ENCODE measurements around the gene CTNND2.

Gene CTNND2

GRCh38 chr5:11304641-11305040, 599.6 kb downstream of the CTNND2 start (continued):
- TF ChIP-seq ZNF148 (tag by site-specific recombination; IDR thresholded peaks at IDR 0.05; ENCODE audit: borderline replicate concordance), result no peak
- no peak for TF ChIP-seq ZNF639 (tag by site-specific recombination; IDR thresholded peaks at IDR 0.05)
- TF ChIP-seq, protein P1, sequence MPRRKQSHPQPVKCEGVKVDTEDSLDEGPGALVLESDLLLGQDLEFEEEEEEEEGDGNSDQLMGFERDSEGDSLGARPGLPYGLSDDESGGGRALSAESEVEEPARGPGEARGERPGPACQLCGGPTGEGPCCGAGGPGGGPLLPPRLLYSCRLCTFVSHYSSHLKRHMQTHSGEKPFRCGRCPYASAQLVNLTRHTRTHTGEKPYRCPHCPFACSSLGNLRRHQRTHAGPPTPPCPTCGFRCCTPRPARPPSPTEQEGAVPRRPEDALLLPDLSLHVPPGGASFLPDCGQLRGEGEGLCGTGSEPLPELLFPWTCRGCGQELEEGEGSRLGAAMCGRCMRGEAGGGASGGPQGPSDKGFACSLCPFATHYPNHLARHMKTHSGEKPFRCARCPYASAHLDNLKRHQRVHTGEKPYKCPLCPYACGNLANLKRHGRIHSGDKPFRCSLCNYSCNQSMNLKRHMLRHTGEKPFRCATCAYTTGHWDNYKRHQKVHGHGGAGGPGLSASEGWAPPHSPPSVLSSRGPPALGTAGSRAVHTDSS (tag by site-specific recombination; IDR thresholded peaks at IDR 0.05), result no peak
- TF ChIP-seq ZNF423 (tag by site-specific recombination; IDR thresholded peaks at IDR 0.05), result no peak
- TF ChIP-seq ZNF350 (tag by site-specific recombination; IDR thresholded peaks at IDR 0.05), result no peak
- TF ChIP-seq GLIS1 (tag by site-specific recombination; IDR thresholded peaks at IDR 0.05), result no peak
- TF ChIP-seq ZNF585B (tag by site-specific recombination; IDR thresholded peaks at IDR 0.05), result no peak
- no peak for TF ChIP-seq BCL11A (tag by site-specific recombination; IDR thresholded peaks at IDR 0.05; ENCODE audit: low read depth)

- ChIA-PET POLR2A (no interaction called here), CTCF (no interaction called here)
- Histone ChIP-seq H3K27ac (ENCODE audit: extremely low read depth, low read depth, low read length) (no peak overlapping the region), H3K9me3 (ENCODE audit: control insufficient read depth, insufficient read depth, low read depth, low read length) (no peaks in the 10 kb centered on the region), H3K36me3 (ENCODE audit: control insufficient read depth in 2 of 2, insufficient read depth in 1 of 2, low read length in 2 of 2) (no peaks in the 10 kb centered on the region), H3K4me3 (ENCODE audit: low read depth, low read length) (no peak overlapping the region), H3K4me1 (ENCODE audit: control insufficient read depth, insufficient read depth, low read length) (no peaks in the 10 kb centered on the region)
- TF ChIP-seq GLI2 (tag by site-specific recombination; IDR thresholded peaks at IDR 0.05; ENCODE audit: borderline replicate concordance, low read depth) (no peak), ZNF274 (IDR thresholded peaks at IDR 0.05; ENCODE audit: low read length) (no peak), ZNF274 (tag by site-specific recombination; IDR thresholded peaks at IDR 0.05; ENCODE audit: borderline replicate concordance) (no peak), ZNF416 (tag by site-specific recombination; IDR thresholded peaks at IDR 0.05) (no peak), ZBTB48 (tag by site-specific recombination; IDR thresholded peaks at IDR 0.05) (no peak), INSM2 (tag by site-specific recombination; IDR thresholded peaks at IDR 0.05) (no peak), REPIN1 (tag by site-specific recombination; IDR thresholded peaks at IDR 0.05; ENCODE audit: low read depth) (no peak), ZNF302 (tag by site-specific recombination; IDR thresholded peaks at IDR 0.05; ENCODE audit: low read depth) (no peak), ZBTB20 (tag by site-specific recombination; IDR thresholded peaks at IDR 0.05) (no peak), ZNF473 (tag by site-specific recombination; IDR thresholded peaks at IDR 0.05) (no peak), ZNF223 (tag by site-specific recombination; IDR thresholded peaks at IDR 0.05) (no peak), ZNF548 (tag by site-specific recombination; IDR thresholded peaks at IDR 0.05) (no peak)
- TF ChIP-seq, protein P2, sequence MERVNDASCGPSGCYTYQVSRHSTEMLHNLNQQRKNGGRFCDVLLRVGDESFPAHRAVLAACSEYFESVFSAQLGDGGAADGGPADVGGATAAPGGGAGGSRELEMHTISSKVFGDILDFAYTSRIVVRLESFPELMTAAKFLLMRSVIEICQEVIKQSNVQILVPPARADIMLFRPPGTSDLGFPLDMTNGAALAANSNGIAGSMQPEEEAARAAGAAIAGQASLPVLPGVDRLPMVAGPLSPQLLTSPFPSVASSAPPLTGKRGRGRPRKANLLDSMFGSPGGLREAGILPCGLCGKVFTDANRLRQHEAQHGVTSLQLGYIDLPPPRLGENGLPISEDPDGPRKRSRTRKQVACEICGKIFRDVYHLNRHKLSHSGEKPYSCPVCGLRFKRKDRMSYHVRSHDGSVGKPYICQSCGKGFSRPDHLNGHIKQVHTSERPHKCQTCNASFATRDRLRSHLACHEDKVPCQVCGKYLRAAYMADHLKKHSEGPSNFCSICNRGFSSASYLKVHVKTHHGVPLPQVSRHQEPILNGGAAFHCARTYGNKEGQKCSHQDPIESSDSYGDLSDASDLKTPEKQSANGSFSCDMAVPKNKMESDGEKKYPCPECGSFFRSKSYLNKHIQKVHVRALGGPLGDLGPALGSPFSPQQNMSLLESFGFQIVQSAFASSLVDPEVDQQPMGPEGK (tag by site-specific recombination; IDR thresholded peaks at IDR 0.05), result no peak
- TF ChIP-seq, protein P3, sequence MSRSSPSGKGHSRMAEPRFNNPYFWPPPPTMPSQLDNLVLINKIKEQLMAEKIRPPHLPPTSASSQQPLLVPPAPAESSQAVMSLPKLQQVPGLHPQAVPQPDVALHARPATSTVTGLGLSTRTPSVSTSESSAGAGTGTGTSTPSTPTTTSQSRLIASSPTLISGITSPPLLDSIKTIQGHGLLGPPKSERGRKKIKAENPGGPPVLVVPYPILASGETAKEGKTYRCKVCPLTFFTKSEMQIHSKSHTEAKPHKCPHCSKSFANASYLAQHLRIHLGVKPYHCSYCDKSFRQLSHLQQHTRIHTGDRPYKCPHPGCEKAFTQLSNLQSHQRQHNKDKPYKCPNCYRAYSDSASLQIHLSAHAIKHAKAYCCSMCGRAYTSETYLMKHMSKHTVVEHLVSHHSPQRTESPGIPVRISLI (tag by site-specific recombination; IDR thresholded peaks at IDR 0.05), result no peak
- TF ChIP-seq, protein P4, sequence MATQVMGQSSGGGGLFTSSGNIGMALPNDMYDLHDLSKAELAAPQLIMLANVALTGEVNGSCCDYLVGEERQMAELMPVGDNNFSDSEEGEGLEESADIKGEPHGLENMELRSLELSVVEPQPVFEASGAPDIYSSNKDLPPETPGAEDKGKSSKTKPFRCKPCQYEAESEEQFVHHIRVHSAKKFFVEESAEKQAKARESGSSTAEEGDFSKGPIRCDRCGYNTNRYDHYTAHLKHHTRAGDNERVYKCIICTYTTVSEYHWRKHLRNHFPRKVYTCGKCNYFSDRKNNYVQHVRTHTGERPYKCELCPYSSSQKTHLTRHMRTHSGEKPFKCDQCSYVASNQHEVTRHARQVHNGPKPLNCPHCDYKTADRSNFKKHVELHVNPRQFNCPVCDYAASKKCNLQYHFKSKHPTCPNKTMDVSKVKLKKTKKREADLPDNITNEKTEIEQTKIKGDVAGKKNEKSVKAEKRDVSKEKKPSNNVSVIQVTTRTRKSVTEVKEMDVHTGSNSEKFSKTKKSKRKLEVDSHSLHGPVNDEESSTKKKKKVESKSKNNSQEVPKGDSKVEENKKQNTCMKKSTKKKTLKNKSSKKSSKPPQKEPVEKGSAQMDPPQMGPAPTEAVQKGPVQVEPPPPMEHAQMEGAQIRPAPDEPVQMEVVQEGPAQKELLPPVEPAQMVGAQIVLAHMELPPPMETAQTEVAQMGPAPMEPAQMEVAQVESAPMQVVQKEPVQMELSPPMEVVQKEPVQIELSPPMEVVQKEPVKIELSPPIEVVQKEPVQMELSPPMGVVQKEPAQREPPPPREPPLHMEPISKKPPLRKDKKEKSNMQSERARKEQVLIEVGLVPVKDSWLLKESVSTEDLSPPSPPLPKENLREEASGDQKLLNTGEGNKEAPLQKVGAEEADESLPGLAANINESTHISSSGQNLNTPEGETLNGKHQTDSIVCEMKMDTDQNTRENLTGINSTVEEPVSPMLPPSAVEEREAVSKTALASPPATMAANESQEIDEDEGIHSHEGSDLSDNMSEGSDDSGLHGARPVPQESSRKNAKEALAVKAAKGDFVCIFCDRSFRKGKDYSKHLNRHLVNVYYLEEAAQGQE (tag by site-specific recombination; IDR thresholded peaks at IDR 0.05), result no peak
These were observed 601.6 kb downstream of the CTNND2 start for GRCh38 chr5:11302663-11303062.
